Loucy (cell line): Measurements from ENCODE around the gene APOC3.

Source experiments
- EZH2phosphoT487 ChIP-seq: fragments of 200-600 bp; IDR thresholded peaks from 2 replicates; pipeline ENCODE4 v1.6.1; 2018; ENCODE audit warnings: antibody characterized with exemption, mild to moderate bottlenecking, moderate library complexity, borderline replicate concordance
- TF ChIP-seq, protein P1 (sequence below): fragments of 200-600 bp; sonication (generic); conservative IDR thresholded peaks from 2 replicates; pipeline ENCODE4 v1.5.1; 2014; ENCODE audit warnings: mild to moderate bottlenecking, antibody characterized with exemption, low read length

DNA sequence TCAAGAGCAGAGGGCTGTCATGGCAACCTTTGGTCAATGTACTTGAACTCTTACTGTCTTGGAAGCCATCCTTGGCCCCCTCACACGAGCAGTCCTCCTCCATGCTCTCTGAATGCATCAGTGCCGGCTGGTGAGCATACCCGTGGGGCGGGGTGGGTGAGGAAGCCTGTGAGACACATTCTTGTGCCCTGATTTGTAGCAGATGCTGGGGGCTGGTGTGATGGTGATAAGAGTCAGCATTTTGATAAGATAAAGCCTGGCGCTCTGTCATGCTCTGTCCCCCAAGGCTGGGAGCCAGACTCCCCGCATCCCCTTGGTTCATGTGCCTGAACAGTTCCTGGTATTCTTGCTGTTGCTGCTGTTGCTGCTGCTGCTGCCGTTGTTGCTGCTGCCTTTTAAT, 28.2 kb downstream of the APOC3 start:
- TF ChIP-seq, protein P1, sequence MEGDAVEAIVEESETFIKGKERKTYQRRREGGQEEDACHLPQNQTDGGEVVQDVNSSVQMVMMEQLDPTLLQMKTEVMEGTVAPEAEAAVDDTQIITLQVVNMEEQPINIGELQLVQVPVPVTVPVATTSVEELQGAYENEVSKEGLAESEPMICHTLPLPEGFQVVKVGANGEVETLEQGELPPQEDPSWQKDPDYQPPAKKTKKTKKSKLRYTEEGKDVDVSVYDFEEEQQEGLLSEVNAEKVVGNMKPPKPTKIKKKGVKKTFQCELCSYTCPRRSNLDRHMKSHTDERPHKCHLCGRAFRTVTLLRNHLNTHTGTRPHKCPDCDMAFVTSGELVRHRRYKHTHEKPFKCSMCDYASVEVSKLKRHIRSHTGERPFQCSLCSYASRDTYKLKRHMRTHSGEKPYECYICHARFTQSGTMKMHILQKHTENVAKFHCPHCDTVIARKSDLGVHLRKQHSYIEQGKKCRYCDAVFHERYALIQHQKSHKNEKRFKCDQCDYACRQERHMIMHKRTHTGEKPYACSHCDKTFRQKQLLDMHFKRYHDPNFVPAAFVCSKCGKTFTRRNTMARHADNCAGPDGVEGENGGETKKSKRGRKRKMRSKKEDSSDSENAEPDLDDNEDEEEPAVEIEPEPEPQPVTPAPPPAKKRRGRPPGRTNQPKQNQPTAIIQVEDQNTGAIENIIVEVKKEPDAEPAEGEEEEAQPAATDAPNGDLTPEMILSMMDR = no peak
- no peak for TF ChIP-seq EZH2phosphoT487
